ENCODE measurements around the gene TMPO.
A peak's percentile ranks its signal among the peaks of the same experiment; 100 is the strongest.
"Not testable (repeated sequence)": the region's sequence is repeated elsewhere in the genome, so short reads cannot be mapped to it uniquely, and the experiment has no call there.

TMPO gene

DNA sequence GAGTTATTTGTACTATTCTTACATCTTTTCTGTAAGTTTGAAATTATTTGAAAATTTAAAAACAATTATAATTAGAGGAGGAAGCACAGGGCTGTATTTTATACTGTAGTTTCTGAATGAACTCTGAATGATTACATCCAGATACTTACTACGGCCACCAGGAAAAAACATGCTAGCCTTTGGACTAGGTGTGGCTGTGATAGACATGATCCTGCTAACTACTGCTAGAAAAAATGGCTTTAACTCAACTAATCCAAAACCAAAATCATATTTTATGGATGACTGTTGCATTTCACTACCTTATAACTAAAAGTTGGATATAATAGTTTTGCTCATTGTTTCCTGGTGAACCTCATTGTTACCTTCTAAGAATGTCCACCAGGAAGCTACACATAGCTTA, 63.0 kb downstream of the TMPO start:
- no peak for DNase-seq (ENCODE audit: low read depth in 3 of 3, low spot score in 1 of 3)

DNA sequence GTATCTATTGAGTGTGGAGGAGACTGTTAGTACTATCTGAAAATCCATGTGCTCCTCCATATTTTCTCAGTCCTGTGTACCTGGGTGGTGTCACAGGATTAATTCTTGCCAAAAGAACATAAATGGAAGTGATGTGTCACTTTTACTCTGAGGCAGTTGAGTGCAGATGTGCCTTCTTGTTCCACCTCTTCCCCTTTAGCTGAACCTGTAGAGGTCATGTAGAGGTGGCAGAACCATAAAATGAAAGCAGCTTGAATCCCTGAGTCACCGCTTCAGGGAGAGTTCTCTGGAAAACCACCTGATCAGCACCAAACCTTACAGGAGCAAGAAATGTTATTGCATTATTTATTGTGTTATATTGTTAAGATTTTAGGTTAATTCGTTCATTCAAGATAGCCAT, 63.4 kb downstream of the TMPO start:
- no peak for DNase-seq (ENCODE audit: low read depth in 3 of 3, low spot score in 1 of 3)

DNA sequence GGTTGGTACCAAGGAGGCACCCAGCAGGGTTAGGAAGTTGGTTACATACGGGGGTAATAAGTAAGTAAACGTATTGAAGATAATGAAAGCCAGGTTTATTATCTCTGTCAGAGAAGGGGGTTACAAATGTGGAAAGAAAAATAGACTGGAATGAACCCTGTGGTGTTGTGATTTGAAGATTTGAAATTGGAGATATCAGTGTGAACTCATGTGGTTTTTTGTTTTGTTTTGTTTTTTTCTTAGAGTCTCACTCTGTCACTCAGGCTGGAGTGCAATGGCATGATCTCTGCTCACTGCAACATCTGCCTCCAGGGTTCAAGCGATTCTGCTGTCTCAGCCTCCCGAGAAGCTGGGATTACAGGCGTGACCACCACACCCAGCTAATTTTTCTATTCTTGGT, 64.0 kb downstream of the TMPO start:
- no peak for DNase-seq (ENCODE audit: low read depth in 3 of 3, low spot score in 1 of 3)

DNA sequence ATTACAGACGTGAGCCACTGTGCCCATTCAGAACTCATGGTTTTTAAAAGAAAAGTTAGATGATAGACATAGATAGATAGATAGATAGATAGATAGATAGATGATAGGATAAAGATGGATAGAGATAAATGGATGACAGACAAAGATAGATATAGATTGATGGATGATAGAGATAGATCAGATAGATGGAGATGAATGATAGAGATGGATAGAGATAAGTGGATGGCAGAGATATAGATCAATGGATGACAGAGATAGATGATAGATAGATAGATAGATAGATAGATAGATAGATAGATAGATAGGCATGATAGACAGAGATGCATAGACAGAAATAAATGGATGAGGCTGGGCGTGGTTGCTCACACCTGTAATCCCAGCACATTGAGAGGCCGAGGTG, 64.4 kb downstream of the TMPO start:
- DNase-seq (ENCODE audit: low read depth in 3 of 3, low spot score in 1 of 3): no peak

DNA sequence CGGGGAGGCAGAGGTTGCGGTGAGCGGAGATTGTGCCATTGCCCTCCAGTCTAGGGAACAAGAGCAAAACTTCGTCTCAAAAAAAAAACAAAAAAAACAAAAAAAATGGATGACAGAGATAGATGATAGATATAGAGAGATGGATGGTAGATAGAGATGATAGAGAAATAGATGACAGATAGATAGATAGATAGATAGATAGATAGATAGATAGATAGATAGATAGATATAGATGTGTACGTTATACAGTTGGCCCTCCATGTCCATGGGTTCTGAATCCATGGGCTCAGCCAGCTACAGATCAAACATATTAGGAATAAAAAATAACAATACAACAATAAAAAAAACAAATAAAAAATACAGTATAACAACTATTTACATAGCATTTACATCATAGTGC, 65.3 kb downstream of the TMPO start:
- no peak for DNase-seq (ENCODE audit: low read depth in 3 of 3, low spot score in 1 of 3)

DNA sequence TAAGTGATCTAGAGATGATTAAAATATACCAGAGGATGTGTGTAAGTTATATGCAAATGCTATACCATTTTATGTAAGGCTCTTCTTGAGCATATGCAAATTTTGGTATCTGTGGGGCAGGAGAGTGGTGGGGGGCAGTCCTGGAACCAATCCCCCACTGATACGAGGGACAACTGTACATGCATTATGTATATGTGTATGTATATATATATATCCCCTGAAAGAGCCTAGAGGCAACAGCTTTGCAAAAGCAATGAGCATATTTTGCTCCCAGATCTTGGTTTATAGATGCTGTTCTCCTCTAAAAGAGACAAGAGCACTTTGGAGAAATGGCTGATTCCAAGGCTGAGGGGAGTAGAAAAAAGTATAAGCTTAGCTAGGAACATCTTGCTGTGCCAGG, 65.7 kb downstream of the TMPO start:
- no peak for DNase-seq (ENCODE audit: low read depth in 3 of 3, low spot score in 1 of 3)

DNA sequence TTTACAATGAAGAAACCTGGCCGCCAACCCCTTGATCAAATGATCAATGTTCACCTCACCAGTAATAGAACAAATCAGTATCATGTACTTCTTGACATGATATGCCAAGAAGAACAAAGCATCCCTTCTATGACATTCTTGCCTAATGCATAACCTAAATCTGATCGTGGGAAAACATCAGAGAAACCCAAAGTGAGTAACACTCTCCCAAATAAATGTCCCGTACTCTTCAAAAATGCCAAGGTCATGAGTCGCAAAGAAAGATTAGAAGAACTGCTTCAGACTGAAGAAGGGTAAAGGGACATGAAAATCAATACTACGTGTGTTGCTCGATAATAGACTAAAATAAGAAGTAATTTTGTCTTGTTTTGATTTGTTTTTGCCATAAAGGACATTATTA, 66.7 kb downstream of the TMPO start:
- no peak for DNase-seq (ENCODE audit: low read depth in 3 of 3, low spot score in 1 of 3)

DNA sequence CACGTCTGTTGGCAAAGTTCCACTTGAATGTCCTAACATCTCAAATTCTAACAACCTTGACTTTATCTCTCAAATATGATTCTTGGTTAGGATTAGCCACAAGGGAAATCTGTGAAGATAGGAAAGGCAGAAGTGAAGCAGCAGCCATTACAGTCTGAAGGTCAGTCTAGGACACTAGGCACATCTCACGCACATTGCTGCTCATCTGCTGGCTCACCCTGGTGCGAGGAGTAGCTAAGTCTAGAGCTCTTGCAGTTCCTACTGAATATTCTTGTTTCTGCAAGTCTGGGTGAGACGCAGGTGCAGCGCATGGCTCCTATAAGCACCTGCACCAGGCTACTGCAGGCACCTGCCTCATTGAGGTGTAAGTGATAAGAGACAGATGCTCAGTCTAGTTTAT, 71.7 kb downstream of the TMPO start:
- no peak for DNase-seq (ENCODE audit: low read depth in 3 of 3, low spot score in 1 of 3)

DNA sequence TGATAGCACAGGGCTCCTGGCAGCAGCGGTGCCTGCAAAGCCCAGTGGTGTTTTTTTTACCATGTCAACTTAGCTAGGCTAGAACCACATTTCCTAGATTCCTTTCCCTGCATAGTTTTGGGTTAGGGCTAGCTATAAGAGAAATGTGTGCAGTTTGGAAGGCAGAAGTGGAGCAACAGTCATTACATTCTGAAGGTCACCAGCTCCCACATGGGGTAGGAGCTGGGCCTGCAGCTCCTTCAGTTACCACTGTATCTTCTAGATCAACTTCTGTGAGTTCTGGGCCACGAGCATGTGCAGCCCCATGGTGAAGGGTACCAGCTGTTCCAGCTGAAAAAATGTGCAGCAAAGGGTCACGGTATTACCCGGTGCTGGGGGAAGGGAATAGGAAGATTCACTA, 75.8 kb downstream of the TMPO start:
- DNase-seq (ENCODE audit: low read depth in 3 of 3, low spot score in 1 of 3): no peak

DNA sequence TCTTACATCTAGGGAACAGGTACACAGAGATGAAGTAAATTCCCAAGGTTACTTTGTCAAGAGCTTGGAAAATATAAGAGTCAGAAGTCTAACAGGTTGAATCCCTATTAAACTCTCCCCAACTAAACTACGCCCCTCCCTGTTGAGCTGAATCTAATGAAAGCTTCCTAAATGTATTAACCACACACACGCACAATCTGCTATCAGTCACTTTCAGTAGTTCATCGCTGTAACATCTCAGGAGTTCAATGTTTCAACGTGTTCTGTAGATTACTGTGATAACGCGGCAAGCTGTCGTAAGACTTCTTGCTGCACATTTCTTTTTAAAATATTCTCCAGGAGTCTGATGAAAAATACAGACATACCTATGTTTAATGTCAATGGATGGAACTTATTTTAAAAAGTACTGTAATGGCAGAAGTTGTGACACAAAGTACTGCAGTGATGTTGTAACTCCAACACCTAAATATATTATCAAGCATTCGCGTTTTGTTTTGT, 77.5 kb downstream of the TMPO start:
- DNase-seq (ENCODE audit: low read depth in 3 of 3, low spot score in 1 of 3): no peak

DNA sequence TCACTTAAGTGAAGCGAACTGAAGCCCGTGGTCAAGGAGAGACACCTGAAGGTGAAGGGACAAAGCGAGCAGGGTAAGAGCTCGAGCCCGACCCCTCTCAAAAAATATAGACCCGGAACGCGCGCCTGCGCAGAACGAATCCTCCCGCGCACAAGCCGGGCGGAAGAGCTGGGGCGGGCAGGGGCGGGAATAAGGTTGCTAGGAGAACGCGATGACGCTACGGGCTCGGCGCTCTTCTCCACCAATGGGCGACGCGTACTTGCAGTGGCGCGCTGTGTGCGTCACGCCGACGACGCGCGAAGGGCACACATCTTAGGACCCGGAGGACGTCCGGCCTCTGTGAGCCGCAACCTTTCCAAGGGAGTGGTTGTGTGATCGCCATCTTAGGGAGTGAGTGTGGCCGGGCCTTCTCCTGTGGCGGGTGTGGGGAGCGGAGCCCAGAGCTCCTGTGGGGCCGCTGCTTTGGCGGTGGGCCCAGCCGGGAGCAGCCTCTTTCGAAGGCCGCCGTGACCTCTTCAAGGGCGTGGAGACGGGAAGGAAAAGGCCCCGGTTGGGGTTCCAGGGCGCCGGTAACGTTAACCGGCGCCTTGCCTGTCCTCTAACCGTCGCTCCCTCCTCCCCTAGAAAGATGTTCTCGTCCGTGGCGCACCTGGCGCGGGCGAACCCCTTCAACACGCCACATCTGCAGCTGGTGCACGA, 78.1 kb downstream of the TMPO start, which contains the start of gene SLC25A3:
SLC25A3 (plus strand) TSS at position 336 of the 699 bp plus-strand sequence; CDS start at position 629, 293 bp downstream.
- DNase-seq (ENCODE audit: low read depth in 3 of 3, low spot score in 1 of 3): peak; percentile 87 to 93 (median 92)

DNA sequence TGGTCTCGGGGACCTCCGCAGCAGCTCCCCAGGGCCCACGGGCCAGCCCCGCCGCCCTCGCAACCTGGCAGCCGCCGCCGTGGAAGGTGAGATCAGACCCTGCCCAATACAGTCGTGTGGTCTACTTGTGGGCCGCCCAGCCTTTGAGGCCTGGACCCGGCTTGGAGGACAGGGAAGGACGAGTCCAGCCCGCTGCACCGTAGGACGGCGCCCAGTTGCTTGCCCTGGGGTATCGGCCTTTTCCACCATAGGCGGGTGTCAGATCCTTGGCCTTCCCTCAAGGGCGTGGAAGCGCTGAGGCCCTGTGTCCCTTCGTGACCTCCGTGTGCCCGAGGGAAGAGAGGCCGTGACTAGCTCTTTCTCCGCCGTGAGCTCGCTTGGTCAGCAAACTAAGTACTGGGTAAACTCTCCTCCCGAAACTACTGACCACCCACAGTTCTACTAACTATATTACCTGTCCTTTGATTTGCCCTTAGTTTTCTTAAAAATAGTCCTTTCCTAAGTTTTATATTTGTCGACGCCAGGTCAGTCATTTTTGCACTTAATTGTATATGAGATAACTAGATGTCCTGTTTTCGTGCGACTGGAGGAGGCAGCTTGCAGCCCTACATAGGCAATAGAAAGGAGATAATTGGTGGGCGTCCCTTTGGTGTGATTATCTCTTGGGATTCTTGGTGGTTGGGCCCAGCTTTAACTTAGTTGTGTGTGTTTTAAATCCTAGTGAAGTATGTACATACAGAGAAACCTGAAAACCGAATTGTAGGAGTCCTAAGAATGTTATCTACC, 78.9 kb downstream of the TMPO start:
- no peak for DNase-seq (ENCODE audit: low read depth in 3 of 3, low spot score in 1 of 3)

DNA sequence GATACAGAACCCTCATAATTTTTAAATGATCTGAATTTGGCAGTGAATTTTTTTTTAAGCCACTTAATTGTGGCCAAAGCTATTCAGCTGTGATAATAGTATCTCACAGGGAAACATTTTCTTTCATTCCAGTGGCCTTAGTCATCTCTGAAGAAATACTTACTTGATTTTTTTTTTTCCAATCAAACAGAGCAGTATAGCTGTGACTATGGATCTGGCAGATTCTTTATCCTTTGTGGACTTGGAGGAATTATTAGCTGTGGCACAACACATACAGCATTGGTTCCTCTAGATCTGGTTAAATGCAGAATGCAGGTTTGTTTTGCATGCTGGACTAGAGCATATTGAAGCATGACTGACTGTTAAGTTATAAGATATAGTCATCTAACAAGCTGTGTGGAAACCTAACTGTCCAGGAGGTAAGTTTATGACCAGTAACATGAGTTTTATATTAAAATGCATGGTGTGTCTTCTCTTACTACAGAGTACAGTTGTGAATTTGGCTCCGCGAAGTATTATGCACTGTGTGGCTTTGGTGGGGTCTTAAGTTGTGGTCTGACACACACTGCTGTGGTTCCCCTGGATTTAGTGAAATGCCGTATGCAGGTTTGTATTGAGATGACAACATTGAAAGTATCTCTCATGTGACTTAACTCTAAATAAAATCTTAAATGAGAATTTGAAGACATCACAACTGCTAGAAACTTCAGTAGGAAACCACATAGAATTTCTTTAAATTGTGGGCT, 80.0 kb downstream of the TMPO start:
- no peak for DNase-seq (ENCODE audit: low read depth in 3 of 3, low spot score in 1 of 3)

DNA sequence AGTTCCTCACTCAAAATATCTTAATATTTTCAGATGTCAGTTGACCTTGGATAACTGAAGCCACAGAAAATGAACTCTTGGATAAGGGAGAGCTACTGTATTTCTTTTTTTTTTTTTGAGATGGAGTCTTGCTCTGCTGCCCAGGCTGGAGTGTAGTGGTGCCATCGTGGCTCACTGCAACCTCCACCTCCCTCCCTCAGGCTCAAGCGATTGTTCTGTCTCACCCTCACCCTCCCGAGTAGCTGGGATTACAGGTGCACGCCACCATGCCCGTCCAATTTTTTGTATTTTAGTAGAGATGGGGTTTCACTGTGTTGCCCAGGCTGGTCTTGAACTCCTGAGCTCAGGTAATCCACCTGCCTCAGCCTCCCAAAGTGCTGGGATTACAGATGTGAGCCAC, 81.9 kb downstream of the TMPO start:
- not testable (repeated sequence) for DNase-seq (ENCODE audit: low read depth in 3 of 3, low spot score in 1 of 3)
